ENCODE data around the gene AGRN. TPM values are rescaled to one million over a fixed set of nuclear protein-coding genes. Genes with fewer than 3 reads are reported as not detected.
"Not testable (repeated sequence)": the region's sequence is repeated elsewhere in the genome, so short reads cannot be mapped to it uniquely, and the experiment has no call there.

AGRN gene
- total RNA-seq, 4 donors from 2014 or later, result 68.3 to 147 (median 129) TPM

- Histone ChIP-seq H3K27me3 (no peaks in the 10 kb centered on the region), H3K36me3 (no peaks in the 10 kb centered on the region), H3K4me1 (peaks cover 0 to 6% of the 10 kb centered on the region in 2 donors), H3K9me3 (no peaks in the 10 kb centered on the region), H3K27ac (no peak overlapping the region), H3K4me3 (replicated peaks in 1 of 3) (no peak overlapping the region)
- no peak for DNase-seq
- TF ChIP-seq CTCF (IDR thresholded peaks at IDR 0.05) (no peak), POLR2A (IDR thresholded peaks at IDR 0.05) (no peak)
- 81 to 85% methylated on average over 11 to 12 of the region's 14 CpGs for WGBS, 2 donors
- intact Hi-C loops (cut with DNase I), result no loop called here
Measured at GRCh38 chr1:1074631-1075147, 54.8 kb downstream of the AGRN start.

- DNase-seq, result no peak
- TF ChIP-seq POLR2A (IDR thresholded peaks at IDR 0.05) (no peak), CTCF (IDR thresholded peaks at IDR 0.05) (no peak)
- no peak overlapping the region for H3K4me3 ChIP-seq (replicated peaks in 1 of 3)
- H3K27me3 ChIP-seq, result no peaks in the 10 kb centered on the region
- H3K36me3 ChIP-seq, result no peaks in the 10 kb centered on the region
- H3K27ac ChIP-seq, result no peak overlapping the region
- intact Hi-C loops (cut with DNase I), result no loop called here
- H3K4me1 ChIP-seq, result peaks cover 6 to 12% of the 10 kb centered on the region in 2 donors
- no peaks in the 10 kb centered on the region for H3K9me3 ChIP-seq
- 47 to 64% methylated on average over 6 to 10 of the region's 21 CpGs for WGBS, 2 donors
Measured at GRCh38 chr1:1075148-1075935, 55.4 kb downstream of the AGRN start.

- WGBS, 2 donors, result 94% methylated on average over 3 of the region's 21 CpGs; no CpG with 5 or more reads in 1 of the 2 donors
- H3K27me3 ChIP-seq; H3K4me3 ChIP-seq (replicated peaks in 1 of 3); intact Hi-C loops (cut with DNase I); H3K36me3 ChIP-seq; H3K27ac ChIP-seq; H3K9me3 ChIP-seq; DNase-seq: not testable (repeated sequence)
- peaks cover 7 to 14% of the 10 kb centered on the region in 2 donors for H3K4me1 ChIP-seq
Measured at GRCh38 chr1:1077396-1077795, 57.5 kb downstream of the AGRN start.

- Histone ChIP-seq H3K4me1 (peaks cover 7 to 14% of the 10 kb centered on the region in 2 donors), H3K27ac (peak overlapping the region; percentile 49 to 76 (median 64)), H3K27me3 (no peaks in the 10 kb centered on the region), H3K4me3 (replicated peaks in 1 of 3) (peak overlapping the region in 1 of 3 donors; percentile 34), H3K9me3 (no peaks in the 10 kb centered on the region), H3K36me3 (no peaks in the 10 kb centered on the region)
- 1 to 2% methylated on average over 9 to 13 of the region's 38 CpGs for WGBS, 2 donors
- peak in 1 of 2 donors; percentile 20 for TF ChIP-seq POLR2A (IDR thresholded peaks at IDR 0.05)
- no peak for TF ChIP-seq CTCF (IDR thresholded peaks at IDR 0.05)
- intact Hi-C loops (cut with DNase I), result no loop called here
- peak; percentile 93 to 94 for DNase-seq
Measured at GRCh38 chr1:1079408-1080121, 59.6 kb downstream of the AGRN start.

- WGBS, 2 donors, result 6 to 9% methylated on average over 9 to 13 of the region's 23 CpGs
- Histone ChIP-seq H3K27me3 (no peaks in the 10 kb centered on the region), H3K27ac (peak overlapping the region; percentile 49 to 76 (median 64)), H3K4me1 (peaks cover 7 to 14% of the 10 kb centered on the region in 2 donors), H3K4me3 (replicated peaks in 1 of 3) (peak overlapping the region in 1 of 3 donors; percentile 34), H3K36me3 (no peaks in the 10 kb centered on the region), H3K9me3 (no peaks in the 10 kb centered on the region)
- DNase-seq, result peak; percentile 75 to 82
- TF ChIP-seq CTCF (IDR thresholded peaks at IDR 0.05) (no peak), POLR2A (IDR thresholded peaks at IDR 0.05) (peak in 1 of 2 donors; percentile 24)
- intact Hi-C loops (cut with DNase I), result no loop called here
Measured at GRCh38 chr1:1080122-1080757, 60.3 kb downstream of the AGRN start.

Measured in thyroid gland (tissue), 4 donors.